CD4-positive, alpha-beta T cell treated with Interleukin-21 for 1 hour (primary cell): ENCODE measurements around the gene SLC2A5.
"Not testable (repeated sequence)": the region's sequence is repeated elsewhere in the genome, so short reads cannot be mapped to it uniquely, and the experiment has no call there.

Experiments
- DNase-seq: peaks from one replicate; pipeline ENCODE4 v3.0.0-alpha.2; 2020

Gene SLC2A5

DNA sequence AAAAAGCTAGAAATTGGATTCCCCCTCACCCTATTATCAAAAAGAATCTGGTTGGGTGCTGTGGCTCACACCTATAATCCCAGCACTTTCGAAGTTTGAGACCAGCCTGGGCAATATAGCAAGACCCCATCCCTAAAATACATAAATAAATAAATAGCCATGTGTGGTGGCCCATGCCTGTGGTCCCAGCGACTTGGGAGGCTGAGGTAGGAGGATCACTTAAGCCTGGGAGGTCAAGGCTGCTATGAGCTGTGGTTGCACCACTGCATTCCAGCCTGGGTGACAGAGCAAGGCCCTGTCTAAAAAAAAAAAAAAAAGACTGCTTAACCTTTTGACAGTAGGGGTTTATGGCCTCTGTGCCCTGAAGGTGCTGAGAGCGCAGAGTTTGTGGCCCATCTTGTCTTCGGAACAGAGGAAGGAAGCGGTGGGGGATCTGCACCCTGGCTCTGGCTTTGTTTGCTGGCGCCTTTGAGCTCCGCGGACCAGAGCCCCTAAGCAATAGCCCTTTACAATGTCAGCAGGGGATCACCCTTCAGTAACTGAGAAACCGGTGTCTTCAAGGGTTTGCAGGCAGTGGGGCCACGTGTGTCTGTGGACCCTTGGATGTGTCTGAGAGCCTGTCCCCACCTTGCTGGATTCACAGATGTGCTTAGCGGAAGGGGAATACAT lies 65.3 kb downstream of the SLC2A5 start:
- no peak for DNase-seq

DNA sequence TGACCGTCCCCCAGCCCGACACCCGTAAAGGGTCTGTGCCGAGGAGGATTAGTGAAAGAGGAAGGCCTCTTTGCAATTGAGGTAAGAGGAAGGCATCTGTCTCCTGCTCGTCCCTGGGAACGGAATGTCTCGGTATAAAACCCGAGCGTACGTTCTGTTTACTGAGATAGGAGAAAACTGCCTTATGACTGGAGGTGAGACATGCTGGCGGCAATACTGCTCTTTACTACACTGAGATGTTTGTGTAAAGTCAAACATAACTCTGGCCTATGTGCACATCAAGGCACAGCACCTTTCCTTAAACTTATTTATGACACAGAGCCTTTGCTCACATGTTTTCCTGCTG lies 67.2 kb downstream of the SLC2A5 start:
- DNase-seq: not testable (repeated sequence)

DNA sequence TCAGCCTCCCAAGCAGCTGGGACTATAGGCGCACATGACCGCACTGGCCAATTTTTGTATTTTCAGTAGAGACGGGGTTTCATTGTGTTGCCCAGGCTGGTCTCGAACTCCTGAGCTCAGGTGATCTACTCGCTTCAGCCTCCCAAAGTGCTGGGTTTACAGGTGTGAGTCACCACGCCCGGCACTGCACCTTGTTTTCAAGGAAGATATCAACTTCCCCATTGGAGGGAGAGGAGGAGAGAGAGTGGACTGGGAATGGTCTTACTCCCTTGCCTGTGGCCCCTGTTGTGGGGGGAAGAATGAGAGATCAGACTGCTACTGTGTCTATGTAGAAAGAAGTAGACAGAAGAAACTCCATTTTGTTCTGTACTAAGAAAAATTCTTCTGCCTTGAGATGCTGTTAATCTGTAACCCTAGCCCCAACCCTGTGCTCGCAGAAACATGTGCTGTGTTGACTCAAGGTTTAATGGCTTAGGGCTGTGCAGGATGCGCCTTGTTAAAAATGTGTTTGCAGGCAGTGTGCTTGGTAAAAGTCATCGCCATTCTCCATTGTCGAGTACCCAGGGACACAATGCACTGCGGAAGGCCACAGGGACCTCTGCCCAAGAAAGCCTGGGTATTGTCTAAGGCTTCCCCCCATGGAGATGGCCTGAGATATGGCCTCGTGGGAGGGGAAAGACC lies 67.8 kb downstream of the SLC2A5 start:
- DNase-seq: not testable (repeated sequence)

DNA sequence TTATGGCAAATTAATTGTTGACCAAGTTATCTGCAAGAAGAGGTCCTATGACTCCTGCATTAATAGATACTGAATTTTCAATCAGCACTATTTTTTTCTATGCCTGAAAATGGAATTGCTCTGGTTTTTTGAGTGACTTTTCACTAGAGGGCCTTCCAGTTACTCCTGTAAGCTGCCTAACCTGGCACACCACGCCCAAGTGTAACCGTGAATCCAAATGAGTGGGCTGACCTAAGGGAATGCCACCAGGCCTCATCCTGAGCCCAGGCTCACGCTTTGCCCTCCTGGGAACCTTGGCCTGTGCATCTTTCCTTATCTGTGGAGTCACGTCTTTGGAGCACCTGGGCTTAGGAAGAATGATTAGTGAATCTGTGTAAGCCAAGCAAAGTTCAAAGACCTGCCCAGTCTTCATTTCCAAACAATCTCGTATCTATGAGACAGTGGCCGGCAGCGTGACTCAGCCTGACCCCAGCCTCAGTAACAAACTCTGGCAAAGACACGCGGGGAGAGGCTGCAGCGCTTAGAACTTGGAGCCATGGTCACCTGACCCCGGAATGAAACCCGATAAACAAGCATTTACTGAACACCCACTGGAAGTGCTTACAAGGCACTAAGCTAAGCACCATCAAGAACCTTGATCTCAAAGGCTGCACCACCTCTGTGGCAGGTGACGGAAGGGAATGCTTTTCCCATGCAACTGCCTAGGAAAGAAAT lies 75.3 kb downstream of the SLC2A5 start:
- not testable (repeated sequence) for DNase-seq

DNA sequence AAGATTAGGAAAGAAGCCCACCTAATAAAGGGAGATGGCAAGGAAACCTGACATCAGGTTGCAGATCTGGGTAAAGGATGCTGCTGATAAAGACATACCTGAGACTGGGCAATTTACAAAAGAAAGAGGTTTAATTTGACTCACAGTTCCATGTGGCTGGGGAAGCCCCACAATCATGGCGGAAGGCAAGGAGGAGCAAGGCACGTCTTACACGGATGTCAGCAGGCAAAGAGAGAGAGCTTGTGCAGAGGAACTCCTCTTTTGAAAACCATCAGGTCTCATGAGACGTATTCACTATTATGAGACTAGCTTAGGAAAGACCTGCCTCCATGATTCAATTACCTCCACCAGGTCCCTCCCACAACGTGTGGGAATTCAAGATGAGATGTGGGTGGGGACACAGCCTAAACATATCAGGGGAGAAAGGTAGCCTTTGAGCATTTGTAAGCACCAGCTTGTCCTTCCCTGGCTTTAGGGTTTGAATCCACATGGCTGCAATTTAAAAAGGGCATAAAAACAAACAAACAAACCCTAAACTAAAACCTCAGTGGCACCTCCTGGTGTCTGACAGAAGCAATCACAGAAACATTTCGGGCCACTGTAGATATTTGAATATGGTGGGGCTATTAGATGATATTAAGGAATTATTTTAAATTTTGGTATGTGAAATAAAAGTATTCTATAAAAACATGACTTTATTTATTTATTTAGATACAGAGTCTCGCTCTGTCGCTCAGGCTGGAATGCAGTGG lies 76.3 kb downstream of the SLC2A5 start:
- DNase-seq: no peak

DNA sequence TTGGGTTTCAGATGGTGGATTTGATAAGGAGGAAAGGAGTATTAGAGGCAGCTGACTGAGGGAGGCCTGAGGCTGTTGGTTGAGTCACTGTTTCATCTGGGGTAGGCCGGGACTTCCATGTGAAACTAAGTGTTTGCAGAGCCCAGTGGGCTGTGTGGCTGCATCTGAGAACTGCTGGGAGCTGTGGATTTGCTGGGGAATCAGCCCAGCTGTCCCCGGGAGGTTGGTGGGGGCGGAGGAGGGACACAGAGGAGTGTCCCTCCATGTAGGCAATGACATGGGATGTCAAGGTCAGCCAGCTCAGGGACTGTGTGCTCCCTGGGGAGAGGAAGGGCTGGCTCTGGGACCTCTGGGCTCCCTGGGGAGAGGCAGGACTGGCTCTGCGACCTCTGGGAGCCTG lies 79.6 kb downstream of the SLC2A5 start:
- DNase-seq: no peak

DNA sequence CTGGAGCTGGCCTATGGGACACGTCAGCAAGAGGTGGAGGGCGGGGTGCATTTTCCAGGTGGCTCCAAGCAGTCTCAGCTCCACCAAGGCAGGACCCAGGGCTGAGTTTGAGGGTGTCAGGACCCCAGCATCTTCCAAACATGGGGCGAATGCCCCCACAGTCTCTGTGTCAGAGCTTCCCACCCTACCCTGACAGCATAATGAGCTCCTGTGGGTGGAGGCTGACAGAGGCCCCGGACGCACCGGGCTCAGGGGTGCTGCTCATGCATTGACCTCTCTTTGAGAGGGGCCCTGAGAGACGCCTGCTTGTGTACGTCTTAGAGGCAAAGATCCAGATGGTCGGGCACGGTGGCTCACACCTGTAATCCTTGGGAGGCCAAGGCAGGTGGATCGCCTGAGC lies 80.4 kb downstream of the SLC2A5 start:
- DNase-seq: no peak

DNA sequence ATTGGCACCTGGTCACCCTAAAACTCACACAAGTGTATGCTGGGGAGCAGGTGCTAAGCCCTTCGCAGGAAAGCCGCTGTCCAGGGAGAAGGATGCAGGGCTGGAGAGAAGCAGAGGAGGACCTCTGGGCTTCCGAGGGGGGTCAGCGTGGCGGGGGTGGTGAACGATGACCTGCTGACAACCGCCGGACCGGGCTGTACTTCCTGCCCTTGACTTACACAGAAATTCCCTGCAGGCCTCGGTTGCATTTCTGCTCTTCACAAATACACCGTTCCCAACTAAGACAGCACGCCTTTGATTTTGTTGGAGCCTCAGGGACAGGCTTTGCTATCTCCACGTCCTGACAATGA lies 80.8 kb downstream of the SLC2A5 start:
- DNase-seq: no peak

DNA sequence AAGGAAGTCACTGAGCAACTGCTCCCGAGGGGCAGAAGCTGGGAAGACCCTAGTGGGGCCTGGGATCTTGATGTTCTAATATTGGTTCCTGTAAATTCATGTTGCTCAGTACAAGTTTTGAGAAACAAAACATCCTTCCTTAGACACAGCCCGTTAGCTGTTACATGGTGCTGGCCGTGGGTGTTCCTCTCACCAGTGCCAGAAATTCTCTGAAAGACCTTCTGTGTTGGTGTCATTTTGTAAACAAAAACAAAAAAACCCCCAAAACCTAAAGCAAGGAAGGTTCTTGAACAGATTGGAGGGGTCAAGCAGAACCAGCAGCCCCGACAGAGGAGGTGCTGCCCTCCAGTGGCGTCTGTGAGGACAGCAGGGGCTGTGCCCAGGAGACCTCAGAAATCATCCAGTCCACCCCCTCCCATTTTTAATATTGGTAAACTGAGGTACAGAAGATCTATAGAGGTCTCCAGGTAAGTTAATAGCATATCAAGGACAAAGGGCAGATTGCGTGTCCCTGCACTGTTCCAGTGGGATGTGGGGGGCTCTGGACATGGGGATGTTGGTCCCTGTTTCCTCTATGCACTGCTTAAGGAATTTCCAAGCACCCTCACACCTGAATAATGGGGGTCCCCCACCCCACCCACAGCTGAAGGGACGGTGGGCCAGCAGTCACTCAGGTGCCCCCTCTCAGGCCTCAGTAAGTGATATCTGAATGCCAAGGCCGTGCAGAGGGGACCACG lies 81.4 kb downstream of the SLC2A5 start:
- peak; percentile 67 for DNase-seq

DNA sequence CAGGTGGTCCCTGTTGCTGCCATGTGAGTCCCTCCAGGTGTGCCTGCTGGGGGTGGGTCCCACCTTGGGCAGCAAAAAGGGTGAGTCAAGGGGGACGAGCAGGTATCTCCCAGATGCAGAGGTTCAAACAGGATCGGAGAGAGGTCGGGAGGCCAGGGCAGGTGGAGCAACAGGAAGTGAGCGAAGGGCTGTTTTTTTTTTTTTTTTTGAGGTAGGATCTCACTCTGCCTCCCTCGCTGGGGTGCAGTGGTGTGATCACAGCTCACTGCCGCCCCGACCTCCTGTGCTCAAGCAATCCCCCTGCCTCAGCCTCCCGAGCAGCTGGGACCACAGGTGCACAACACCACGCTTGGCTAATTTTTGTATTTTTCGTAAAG lies 82.6 kb downstream of the SLC2A5 start:
- DNase-seq: peak; percentile 7

DNA sequence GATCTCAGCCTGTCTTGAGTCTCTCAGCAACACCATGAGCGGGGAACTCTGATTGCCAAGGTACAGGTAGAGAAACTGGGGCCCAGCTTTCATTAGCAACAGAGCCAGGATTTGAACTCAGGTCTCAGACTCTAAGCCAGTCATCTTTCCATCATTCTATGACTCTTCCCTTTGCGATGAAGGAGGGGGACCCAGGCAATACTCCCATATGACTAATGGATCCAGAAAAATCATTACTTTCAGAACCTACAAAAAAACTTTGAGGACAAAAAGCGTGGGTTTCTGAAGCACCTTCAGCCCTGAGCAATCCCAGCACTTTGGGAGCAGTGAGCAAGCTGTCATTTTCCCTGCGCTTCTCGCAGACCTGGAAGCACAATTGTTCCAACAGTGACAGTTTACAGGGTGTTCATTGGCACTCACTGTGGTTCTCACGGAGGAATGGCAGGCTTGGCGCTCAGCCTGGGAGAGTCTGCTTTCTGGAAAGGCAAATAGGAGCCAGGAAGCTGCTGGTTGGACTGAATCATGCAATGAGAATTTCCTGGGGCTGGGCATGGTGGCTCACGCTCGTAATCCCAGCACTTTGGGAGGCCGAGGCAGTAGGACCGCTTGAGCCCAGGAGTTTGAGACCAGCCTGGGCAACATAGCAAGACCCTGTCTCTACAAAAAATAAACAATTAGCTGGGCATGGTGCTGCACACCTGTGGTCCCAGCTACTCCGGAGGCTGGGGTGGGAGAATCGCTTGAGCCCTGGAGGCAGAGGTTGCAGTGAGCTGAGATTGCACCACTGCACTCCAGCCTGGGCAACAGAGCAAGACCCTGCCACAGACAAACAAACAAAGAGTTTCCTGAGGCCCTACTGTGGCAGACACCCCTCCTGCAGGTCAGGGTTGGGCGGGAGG lies 83.3 kb downstream of the SLC2A5 start:
- DNase-seq: no peak
